ENCODE measurements around the gene RRAS2.
"Not testable (repeated sequence)": the region's sequence is repeated elsewhere in the genome, so short reads cannot be mapped to it uniquely, and the experiment has no call there.

Gene RRAS2

GRCh38 chr11:14300661-14301304 is 58.2 kb downstream of the RRAS2 start:
- DNase-seq = no peak

GRCh38 chr11:14299921-14300320 is 59.1 kb downstream of the RRAS2 start:
- no peak for DNase-seq

- no peak for DNase-seq
Observed at GRCh38 chr11:14290422-14290821, 68.6 kb downstream of the RRAS2 start.

- DNase-seq = no peak
Observed at GRCh38 chr11:14288189-14288935, 70.6 kb downstream of the RRAS2 start.

- DNase-seq = not testable (repeated sequence)
Observed at GRCh38 chr11:14278869-14279268, 80.1 kb downstream of the RRAS2 start.

GRCh38 chr11:14275076-14275475 is 83.9 kb downstream of the RRAS2 start:
- DNase-seq = no peak

- no peak for DNase-seq
Observed at GRCh38 chr11:14273895-14274294, 85.1 kb downstream of the RRAS2 start.

GRCh38 chr11:14270690-14271542 is 88.1 kb downstream of the RRAS2 start:
- DNase-seq = no peak

- DNase-seq = no peak
Observed at GRCh38 chr11:14269692-14270573, 89.0 kb downstream of the RRAS2 start.

- no peak for DNase-seq
Observed at GRCh38 chr11:14267861-14268635, 90.9 kb downstream of the RRAS2 start.

- no peak for DNase-seq
Observed at GRCh38 chr11:14266622-14267021, 92.4 kb downstream of the RRAS2 start.

- no peak for DNase-seq
Observed at GRCh38 chr11:14264966-14265365, 94.0 kb downstream of the RRAS2 start.

GRCh38 chr11:14262271-14262846 is 96.6 kb downstream of the RRAS2 start:
- no peak for DNase-seq

GRCh38 chr11:14261066-14261465 is 97.9 kb downstream of the RRAS2 start:
- no peak for DNase-seq

GRCh38 chr11:14259878-14260277 is 99.1 kb downstream of the RRAS2 start:
- DNase-seq = no peak

GRCh38 chr11:14259186-14259784 is 99.7 kb downstream of the RRAS2 start:
- DNase-seq = no peak

GRCh38 chr11:14258221-14258935 is 100.6 kb downstream of the RRAS2 start:
- no peak for DNase-seq

GRCh38 chr11:14255238-14255534 is 103.8 kb downstream of the RRAS2 start:
- DNase-seq = no peak

- DNase-seq = no peak
Observed at GRCh38 chr11:14254533-14255237, 104.3 kb downstream of the RRAS2 start.

- DNase-seq = no peak
Observed at GRCh38 chr11:14253840-14254239, 105.1 kb downstream of the RRAS2 start.
